ENCODE results near the gene NECTIN1.

DNA sequence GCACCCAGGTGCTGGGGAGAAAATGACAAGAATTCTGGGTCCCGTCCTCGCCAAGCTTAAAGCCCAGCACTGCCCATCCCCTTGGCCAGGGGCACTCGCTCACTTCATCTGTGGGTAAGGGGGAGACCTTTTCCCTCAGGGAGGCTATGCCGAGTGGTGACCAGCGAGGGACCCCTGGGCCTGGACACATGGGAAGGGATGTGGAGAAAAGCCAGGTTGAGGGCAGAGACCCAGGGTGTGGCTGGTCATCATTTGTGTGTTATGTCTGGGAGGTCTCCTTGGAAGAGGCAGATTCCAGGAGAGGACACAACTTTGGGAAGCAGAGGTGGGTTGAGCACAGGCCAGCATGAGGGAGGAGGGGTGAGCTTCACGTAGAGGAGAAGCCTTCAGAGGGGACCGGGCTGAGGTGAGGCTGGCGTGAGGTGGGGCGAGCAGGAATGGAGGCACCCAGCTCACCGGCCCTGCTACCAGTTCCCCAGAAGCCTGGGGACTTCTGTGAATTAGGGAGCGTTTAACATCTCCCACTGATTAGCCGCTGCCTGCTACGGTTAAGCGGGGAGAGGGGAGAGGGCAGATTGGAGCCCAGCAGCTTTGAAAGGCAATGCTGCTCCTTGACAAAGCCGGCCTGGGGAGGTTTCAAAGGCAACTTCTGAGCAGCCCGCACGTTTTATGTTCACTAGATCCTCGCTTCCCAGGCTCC lies 25.8 kb upstream of the NECTIN1 start:
- TF ChIP-seq ESRRG (CRISPR knock-in tag; IDR thresholded peaks at IDR 0.05): no peak
- TF ChIP-seq ZFP3 (CRISPR knock-in tag; IDR thresholded peaks at IDR 0.05): no peak
- no peak for TF ChIP-seq ARNTL (CRISPR knock-in tag; IDR thresholded peaks at IDR 0.05; ENCODE audit: borderline replicate concordance, low read depth)
- no peak for TF ChIP-seq ZNF70 (CRISPR knock-in tag; IDR thresholded peaks at IDR 0.05)
- no peak for TF ChIP-seq ZFP30 (CRISPR knock-in tag; IDR thresholded peaks at IDR 0.05)
- TF ChIP-seq RARB (CRISPR knock-in tag; IDR thresholded peaks at IDR 0.05): no peak
- TF ChIP-seq, protein P1, sequence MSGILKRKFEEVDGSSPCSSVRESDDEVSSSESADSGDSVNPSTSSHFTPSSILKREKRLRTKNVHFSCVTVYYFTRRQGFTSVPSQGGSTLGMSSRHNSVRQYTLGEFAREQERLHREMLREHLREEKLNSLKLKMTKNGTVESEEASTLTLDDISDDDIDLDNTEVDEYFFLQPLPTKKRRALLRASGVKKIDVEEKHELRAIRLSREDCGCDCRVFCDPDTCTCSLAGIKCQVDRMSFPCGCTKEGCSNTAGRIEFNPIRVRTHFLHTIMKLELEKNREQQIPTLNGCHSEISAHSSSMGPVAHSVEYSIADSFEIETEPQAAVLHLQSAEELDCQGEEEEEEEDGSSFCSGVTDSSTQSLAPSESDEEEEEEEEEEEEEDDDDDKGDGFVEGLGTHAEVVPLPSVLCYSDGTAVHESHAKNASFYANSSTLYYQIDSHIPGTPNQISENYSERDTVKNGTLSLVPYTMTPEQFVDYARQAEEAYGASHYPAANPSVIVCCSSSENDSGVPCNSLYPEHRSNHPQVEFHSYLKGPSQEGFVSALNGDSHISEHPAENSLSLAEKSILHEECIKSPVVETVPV (CRISPR knock-in tag; IDR thresholded peaks at IDR 0.05): no peak

Data from SK-N-SH treated with all-trans-retinoic acid at 6 μM for 48 hours (cell line).